Measurements from ENCODE around the gene PIGS.

The PIGS gene

GRCh38 chr17:28505986-28506665 lies 65.2 kb downstream of the PIGS start, which contains the start of gene FOXN1:
TSS of gene FOXN1 (plus strand) at chr17:28506348. CDS start at chr17:28523970, 17,622 bp downstream.
- no peak for DNase-seq

- no peak for DNase-seq
These were observed 67.9 kb downstream of the PIGS start for GRCh38 chr17:28503420-28503819.
